Renal cortical epithelial cell (primary cell): ENCODE data around the gene RBPJL. TPM values are rescaled to one million over a fixed set of nuclear protein-coding genes. Genes with fewer than 3 reads are reported as not detected.

Experiments used
- DNase-seq: peaks from one replicate; pipeline ENCODE4 v3.0.0-alpha.2; 2011; ENCODE audit warnings: low read depth
- total RNA-seq: library from RNA; depleted of rRNA; stranded (reverse); fragments of >200 nt; gene quantifications from 2 replicates; pipeline ENCODE4 v1.2.3, GENCODE V29; 2014

RBPJL gene
- not detected in 2 replicates for total RNA-seq

- DNase-seq, result no peak
Measured at GRCh38 chr20:45306431-45306982, at the start of gene RBPJL. Gene RBPJL (plus strand): TSS chr20:45306840. CDS start chr20:45306923, 83 bp downstream.

- peak; percentile 33 for DNase-seq
Measured at GRCh38 chr20:45257161-45257560, 49.5 kb upstream of the RBPJL start.

GRCh38 chr20:45257711-45258110, 48.9 kb upstream of the RBPJL start:
- peak; percentile 84 for DNase-seq

DNA sequence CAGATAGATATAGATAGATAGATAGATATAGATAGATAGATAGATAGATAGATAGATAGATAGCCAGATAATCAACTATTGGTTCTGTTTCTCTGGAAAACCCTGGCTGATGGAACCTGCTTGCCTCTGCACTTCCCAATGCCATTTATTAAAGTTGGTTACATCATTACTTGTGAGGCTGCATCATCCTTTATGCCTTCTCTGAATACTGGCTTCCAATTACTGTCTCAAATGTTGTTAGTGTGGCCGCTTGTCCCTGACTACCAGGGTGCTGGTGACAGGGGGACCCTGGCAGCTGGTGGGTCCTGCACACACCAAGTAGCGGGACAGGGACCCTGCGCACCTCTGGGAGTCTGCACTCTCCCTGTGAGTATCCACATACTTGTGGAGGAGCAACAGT, 48.4 kb upstream of the RBPJL start:
- DNase-seq, result no peak

GRCh38 chr20:45258664-45259063, 48.0 kb upstream of the RBPJL start:
- no peak for DNase-seq

DNA sequence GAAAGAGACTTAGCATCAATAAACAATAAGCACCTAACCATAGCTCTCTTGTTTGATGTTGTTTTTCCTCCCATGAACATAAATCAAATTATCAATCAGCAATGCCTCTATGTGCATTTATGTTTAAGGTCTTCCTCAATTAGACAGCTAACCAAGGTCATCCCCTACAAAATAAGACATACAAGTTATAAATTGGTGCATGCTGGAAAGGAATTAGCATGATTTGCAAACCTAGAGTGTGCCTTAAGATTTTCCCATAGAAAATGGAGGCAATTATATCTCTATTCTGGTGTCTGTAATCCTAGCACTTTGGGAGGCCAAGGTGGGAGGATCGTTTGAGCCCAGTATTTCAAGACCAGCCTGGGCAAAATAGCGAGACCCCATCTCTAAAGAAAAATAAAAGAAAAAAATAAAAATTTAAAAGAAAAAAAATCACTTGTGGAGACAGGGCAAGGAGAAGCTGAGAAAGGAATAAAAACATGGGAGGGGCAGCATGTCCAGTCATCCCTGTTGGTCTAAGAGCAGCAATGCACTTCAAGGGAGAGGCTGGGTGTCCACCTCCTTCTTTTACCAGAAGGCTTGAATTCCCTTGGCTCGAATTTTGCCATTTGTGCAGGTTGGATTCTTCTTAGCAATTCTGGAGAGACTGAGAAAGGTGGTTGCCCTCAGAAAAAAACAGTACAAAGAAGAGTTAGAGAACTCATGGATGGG, 42.9 kb upstream of the RBPJL start:
- DNase-seq, result no peak

- peak; percentile 89 for DNase-seq
Measured at GRCh38 chr20:45266977-45267376, 39.7 kb upstream of the RBPJL start.

DNA sequence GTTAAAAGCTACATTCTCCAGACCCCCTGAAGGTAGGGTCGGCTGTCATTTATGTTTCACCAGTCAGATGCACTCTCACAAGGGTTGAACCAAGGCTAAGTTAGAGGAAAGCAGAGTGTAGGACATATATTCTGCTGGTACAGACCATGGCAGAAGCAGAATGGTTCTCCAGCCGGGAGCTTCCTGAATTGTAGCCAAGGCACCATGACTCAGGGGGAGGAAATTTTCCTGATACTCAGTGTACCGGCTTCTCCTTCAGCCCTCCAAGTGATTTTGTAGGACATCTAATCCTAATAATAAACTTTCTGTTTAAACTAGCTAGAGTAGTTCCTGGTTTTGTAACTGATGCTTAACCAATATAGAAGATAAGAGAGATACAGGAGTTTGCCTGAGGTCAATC, 38.1 kb upstream of the RBPJL start:
- DNase-seq, result peak; percentile 43

- DNase-seq, result peak; percentile 26
Measured at GRCh38 chr20:45269056-45269455, 37.6 kb upstream of the RBPJL start.

DNA sequence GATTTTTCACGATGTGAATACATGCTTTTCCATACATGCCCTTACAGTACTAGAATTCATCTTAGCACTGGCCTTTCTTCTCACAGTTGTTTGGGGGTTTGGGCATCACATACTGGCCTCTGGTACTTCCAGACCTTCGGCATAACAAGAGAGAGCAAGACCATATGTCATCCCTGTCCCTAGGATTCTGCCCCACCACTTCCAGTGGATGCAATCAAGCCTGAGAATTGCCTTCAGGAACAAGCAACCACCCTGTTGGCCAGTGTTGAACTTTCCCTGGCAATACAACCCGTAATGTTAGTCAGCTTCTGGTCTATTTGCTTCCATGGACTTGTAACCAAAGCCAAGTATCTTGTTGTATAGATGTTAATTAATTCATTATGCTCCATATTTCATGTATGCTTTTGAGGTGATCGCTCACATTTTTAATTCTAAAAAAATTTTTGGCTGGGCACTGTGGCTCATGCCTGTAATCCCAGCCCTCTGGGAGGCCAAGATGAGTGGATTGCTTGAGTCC, 36.8 kb upstream of the RBPJL start:
- DNase-seq, result no peak

GRCh38 chr20:45275338-45275737, 31.3 kb upstream of the RBPJL start:
- DNase-seq, result no peak

DNA sequence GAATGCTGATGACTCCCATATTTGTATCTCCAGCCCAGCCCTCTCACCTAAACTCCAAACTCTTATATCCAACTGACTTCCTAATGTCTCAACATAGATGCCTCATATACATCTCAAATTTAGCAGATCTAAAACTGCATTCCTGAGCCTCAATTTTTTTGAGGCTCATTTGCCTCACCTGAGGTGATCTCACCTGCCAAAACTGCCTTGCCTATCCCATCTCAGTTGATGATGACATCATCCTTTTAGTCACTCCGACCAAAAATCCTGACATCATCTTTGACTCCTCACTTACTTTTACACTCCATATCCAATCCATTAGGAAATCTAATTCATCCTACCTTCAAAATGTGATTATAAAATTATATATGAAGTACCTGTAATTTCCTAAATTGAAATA, 26.6 kb upstream of the RBPJL start:
- no peak for DNase-seq

- no peak for DNase-seq
Measured at GRCh38 chr20:45282700-45283550, 23.7 kb upstream of the RBPJL start.

DNA sequence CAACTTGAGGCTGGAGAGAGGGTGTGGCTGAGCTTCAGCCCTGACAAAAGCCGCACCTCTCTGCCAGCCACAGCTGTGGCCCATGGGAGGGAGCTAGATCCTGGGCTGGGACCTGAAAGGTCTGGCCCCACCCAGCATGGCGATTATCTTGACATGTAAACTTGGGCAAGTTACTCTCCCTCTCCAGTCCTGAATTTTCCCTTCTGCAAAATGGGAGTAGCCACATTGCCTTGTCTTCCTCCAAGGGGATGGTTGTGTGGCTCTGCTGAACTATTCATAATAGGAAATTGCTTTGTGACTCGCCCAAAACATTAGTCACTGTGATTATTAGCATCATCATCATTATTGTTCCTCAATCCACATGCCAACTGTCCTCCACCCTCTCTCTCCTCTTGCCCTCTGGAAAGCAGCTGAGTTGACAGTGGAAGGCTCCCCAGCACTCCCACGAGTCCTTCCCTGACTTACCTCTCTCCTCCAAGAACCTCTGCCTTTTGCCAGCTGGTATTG, 23.0 kb upstream of the RBPJL start:
- no peak for DNase-seq

- no peak for DNase-seq
Measured at GRCh38 chr20:45288376-45288775, 18.3 kb upstream of the RBPJL start.

DNA sequence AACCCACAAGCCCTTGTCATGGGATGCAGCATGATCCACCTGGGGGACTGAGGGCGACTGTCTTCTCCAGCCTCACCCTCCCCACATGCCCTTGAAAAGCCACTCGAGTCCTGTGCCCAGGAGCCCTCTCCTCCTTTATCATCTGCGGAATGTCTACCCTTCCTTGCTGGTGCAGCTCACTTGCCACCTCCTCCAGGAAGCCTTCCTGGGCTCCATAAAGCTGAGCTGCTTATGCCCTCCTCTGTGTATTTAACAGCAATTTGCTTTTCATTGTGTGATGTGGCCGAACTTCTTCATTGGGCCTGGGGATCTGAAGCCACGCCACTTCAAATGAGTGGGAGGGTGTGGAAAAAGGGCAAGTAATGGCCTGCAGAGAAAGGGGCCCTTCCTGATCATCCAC, 17.8 kb upstream of the RBPJL start:
- DNase-seq, result no peak

DNA sequence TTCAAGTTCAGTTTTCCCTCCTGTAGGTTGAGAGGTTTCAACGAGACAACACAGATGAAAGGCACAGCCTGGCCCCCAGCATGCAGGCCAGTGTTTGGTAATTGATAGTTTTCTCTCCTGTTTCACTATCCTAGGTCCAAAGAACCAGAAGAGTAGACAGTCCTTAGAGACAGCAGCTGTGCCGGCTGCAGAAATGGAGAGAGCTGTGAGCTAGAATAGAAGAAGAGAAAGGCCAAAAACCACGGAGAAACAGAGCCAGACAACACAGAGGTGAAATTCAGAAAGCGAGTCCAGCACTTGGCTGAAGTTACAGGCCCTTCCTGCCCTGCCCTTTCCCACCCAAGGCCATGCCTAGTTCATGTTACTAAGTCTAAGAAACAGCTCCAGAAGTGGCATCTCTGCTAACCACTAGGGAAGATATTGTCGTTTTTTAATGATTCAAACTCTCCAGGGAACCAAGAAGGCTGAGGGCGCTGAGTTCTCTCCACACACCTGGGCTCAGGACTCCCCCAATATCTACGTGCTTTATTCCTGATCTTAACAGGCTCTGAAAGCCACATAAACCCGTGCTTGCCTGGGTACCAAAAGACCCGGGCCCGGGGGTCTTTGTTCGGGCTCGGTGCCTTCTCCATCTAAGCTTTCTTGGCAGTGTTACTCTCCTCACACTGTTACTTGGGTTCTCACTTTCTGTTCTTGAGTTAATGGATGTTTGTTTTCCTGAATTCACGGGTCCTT, 16.5 kb upstream of the RBPJL start:
- DNase-seq, result no peak

DNA sequence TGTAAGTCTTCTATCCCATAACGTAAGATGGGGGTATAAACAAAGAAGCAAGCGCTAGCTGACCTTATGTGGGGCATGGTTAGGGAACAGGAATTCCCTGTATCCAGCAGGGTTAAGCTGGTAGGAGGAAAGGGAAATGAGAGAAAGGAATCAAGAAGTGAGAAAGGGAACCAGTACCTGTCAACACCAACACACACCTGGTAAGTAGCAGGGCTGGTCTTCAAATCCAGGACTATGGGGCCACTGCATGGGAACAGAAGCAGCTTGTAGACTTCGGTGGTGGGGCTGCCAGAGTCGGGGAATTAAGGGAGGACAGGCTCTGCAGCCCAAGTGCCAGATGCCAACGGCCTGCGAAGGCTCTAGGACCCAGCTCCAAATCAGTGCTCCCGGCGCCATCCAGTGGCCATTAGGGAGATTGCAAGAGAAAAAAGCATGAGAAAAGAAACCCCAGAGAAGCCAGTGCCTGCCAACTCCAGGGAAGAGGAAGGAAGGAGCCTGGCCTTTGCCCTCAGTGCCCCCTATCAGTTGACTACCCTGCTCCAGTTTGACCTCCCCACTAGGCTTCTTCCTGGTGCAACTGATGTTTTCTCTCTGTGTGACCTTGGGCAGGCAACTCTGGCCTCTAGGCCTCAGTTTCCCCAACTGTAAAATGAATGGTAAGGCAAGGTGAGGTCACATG, 15.8 kb upstream of the RBPJL start:
- DNase-seq, result peak; percentile 61

DNA sequence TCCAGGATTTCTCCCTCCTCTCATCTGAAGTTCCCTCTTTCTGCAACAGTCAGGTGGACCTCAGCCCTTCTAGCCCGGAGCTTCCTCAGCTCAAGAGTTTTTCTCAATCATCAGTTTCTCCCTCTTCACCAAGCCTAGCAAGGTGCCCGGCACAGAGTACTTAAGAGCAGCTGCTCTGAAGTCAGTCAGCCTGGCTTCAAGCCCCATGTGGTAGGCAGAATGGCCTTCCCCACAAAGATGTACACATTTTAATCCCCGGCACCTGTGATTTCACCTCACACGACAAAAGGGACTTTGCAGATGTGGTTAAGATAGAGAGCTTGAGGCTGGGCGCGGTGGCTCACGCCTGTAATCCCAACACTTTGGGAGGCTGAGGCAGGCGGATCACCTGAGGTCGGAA, 15.1 kb upstream of the RBPJL start:
- DNase-seq, result no peak

- DNase-seq, result no peak
Measured at GRCh38 chr20:45292343-45292742, 14.3 kb upstream of the RBPJL start.
